GM19240 (cell line): ENCODE measurements around the gene CAMK4.
"Not testable (repeated sequence)": the region's sequence is repeated elsewhere in the genome, so short reads cannot be mapped to it uniquely, and the experiment has no call there.

Source experiments
- DNase-seq: peaks from one replicate; pipeline ENCODE4 v3.0.0; 2011; ENCODE audit warnings: low spot score; ENCODE audit not compliant: insufficient read length

CAMK4 gene

DNA sequence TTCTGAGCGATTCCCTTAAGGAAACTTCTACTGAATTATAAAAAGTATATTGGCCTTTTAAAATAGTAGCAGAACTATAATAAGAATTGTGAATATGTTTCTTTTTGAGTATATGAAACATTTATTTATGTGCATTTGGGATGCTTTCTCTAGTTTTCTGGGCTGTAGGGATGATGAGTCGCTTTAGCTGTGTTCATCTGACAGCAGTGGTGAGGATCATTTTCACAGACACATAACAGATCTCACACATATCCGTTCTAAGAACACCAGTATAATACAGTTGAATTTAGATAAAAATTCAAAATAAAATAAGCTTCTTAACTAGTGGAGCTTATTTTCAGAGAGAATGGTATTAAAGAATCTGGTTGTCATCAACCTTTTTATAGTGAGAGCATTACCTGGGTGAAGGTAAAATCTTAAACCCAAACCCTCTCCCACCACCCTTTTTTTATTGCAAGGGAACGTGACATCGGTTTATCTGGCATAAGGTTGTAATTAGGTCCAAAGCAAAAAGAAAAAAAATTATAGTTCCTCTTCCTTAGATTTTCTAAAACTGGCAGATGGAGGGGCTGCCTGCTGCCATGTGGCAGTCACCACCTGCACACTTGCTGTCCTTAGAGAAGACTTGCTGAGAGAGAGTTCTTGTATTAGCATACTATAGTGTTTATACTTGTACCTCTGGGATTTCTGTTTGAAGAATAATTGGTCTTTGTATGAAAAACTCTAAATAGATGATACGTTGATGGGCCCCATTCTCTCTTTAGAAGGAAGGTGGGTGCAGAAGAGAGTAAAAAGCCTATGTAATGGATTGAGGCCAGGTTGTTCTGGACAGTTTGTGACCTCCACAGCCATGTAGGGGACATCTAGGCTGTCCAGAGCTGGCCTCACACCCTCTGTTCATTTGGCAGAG is 86.8 kb downstream of the CAMK4 start:
- no peak for DNase-seq

DNA sequence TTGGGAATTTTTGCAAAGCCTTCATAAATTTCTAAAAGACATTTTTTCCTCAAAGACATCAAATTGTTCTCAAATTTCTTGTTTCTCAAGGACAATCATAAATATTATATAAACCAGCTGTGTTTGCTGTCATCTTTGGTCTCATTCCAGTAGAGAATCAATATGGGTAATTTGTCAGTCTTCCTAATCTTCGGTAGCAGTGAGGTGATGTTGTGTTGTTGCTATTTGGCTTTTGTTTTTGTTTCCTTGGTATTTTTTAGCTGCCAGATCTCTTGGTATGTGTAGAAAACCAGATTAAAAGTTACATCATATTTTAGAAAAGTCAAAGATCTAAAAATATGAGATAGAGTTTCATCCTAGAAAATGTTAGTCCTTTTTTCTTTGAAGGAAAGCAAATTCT is 87.5 kb downstream of the CAMK4 start:
- no peak for DNase-seq

DNA sequence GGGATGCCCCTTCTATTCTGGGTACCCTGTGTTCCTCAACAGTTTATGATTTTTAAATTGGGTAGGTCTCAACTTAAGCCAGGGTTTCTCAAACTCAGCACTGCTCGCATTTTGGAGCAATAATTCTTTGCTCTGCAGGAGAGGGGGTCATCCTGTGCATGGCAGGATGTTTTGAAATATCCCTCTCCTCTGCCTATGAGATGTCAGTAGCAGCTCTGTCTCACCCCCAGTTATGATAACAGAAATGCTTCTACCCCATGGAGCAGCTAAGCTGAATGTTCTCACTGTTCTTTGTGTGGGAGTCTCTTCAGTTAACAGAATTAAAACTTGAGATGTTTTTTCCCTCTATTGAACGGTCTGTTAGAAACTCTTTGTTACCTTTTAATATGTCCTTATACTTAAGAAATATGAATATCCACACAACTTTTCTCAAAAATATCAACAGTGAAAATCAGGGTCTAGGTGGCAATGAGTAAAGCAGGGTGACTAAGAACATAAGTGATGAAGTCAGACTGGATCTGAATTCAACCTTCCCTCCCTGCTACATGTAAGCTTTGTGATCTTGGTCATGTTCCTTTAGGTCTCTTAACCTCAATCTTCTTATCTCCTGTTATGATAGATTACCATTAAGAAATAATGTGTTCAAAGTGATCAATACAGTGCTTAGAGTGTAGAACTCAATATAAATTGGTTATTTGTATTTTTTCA is 89.0 kb downstream of the CAMK4 start:
- no peak for DNase-seq

DNA sequence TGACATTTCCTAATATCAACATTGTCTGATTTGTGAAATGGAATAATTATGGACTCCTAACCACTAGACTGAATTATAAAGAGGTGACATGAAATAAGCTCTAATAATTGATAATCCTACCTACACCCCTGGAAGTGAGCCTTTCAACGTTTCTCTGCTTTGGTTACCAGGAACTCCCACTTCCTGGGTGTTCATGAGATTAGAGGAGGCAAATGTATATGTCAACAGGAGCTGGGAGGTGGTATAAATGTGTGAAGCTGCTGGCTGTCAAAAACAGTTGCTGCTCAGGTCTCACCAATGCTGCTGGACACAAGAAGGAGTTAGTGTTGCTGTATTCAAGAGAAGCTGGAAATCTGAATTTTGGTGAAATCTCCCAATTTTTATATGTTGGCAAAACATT is 96.8 kb downstream of the CAMK4 start:
- DNase-seq, result no peak

DNA sequence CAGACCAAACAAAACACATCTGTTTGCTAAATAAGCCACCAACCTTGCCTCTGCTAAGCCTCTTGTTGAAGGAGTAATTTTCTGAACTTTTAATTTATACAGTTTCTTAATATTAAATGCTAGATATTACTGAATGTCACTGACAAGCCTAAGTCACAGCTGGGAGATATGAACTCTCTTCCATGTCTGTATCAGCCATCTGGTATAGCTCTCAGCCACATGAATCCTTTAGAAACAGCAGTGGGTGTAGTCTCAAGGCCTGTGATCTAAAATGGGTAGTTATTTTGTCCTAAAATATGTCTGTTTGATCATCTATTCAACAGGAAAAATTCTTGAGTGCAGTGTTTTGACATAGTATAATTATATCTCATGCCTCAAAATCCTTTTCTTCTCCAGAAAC is 97.2 kb downstream of the CAMK4 start:
- no peak for DNase-seq

DNA sequence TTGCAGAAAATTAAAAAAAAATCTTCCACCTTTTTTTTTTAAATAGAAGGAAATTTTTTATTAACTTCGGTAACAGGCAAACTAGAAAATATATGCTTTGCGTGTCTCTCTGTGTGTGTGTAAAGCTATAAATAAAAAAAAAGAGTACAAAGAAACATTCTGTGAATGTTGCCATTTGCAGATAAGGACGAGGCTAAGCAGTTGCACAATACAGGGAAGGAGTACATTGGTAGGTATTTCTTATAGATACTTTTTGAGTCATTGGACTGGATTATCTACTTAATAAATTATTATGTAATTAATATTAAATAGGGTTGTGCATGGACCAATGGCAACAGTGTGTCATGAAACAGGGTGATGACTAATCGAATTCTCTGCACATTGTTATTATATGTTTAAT is 102.4 kb downstream of the CAMK4 start:
- no peak for DNase-seq

DNA sequence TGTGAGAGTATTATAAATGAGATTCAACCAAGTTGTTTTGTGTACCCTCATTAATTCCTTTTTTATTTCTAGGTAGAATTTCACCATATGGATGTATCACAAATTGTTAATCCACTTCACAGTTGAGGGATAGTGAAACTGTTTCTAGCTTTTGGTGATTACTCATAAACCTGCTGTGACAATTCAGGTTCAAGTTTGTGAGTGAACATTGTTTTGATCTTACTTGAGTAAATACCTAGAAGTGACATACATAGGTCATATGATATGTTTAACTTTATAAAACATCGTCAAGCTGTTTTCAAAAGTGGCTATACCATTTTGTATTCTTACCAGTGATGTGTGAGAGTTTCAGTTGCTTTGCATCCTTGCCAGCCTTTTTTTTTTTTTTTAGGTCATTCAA is 112.9 kb downstream of the CAMK4 start:
- DNase-seq, result no peak

DNA sequence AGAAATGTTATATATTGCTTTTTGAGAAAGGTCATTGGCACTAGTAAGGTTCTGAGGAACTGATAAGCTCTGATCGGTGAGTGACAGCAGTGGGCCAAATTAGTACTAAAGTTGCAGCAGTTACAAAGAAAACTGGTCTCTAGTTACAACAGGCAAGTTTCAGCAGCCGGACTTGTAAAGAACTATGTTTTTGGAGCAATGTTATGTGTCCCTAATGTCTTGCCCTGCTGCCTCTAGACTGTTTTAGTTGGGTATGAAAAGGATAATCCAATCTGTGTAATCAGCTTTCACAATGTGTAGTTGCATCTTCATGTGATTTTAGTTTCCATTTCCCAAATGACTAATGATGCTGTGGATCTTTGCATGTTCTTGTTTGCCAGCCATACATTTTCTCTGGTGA is 113.5 kb downstream of the CAMK4 start:
- no peak for DNase-seq

DNA sequence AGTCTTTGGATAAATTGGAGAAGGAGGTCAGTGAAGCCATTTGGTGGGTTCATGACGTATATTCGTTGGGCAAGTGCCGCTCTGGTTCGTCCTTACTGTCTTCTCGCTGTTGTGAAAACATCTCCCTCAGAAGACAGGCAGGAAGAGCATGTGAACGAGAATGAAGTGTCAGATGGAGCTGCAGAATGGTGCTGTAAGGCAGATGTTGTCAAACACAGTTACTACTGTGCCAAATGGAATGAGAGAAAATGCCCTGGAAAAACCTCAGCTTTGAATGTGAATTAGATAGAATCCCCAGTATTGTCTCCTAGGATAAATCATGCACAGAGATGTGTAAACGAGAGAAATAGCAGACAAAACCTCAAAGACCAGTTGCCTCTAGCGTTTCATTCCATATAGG is 121.5 kb downstream of the CAMK4 start:
- DNase-seq, result no peak

DNA sequence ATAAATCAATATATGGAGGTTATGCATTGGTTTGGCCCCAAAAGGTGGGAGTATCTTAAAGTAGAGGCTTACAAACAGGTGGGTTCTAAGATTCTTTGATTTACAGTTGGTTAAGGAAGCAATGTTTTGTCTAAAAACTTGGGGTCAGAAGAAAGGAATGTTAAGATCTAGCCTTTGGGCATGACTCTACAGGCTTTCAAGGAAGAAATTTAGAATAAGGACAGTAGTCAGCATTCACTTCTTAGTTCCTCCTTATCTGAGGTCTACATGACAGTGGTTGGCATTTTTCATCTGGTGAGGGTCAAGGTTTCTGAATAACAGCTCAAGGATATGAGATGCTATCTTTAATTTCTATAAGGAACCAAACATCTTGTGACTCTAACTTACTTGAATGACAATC is 122.8 kb downstream of the CAMK4 start:
- DNase-seq, result no peak

DNA sequence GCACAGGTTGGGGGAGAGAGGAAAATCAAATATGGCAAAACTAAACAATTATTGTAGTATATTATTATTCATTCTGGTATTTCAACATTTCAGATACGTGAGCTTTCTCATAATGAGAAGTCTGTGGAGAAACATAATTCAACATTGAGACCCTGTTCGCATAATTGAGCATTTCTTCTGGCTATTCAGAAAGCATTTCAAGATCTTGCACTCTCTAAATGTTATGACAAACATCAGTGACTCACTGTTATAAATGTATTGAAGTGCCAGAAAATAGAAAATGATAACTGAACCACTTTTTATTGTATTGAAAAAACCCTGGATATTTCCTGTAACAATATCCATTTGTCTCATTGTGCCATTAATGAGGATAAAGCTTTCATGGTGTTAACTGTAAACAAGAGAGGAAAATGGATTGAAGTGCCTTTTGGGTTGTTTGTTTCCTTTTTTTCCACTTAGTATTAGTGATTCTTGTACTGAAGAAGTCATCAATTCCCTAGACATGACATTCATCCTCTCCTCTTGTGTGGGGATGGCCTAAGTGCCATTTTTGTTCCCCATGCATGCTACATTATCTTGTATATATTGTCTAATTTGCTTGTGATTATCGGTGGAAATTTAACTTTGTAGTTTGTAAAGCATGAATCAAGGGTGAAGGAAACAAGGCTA is 124.6 kb downstream of the CAMK4 start:
- no peak for DNase-seq

DNA sequence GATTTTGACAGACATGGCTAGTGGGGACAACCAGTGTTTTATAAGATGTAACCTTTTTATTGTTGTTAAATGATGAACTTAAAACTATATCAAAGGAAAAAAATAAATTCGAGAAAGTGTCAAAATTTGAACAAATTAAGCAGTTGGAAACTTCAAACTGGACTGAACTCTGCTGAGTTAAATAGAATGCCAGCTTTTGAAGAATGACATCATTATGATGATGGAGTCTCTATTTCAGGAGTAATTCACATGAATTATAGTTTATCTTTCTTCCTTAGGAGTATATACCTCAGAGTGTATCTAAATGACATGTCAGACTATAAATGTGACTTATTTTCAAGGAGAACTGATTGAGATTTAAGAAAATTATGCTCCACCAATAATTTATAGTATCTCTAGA is 125.2 kb downstream of the CAMK4 start:
- DNase-seq, result no peak

DNA sequence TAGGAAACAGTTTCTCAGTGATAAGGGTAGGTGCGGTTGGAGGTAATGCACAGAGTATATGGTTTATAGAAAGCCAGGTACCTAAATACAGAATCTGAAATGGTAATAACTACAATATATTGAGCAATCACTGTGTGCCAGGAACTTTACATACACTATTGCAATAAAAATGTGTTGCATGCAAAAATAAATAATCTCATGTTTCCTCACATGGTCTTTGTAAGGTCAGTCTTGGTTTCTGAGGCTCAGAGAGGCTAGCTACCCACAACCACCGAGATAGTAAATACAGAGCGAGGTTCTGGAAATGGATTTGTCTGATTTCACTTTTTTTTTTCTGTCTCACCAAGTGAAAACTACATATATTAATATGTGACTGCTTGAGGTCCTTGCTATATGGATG is 128.9 kb downstream of the CAMK4 start:
- DNase-seq, result no peak

DNA sequence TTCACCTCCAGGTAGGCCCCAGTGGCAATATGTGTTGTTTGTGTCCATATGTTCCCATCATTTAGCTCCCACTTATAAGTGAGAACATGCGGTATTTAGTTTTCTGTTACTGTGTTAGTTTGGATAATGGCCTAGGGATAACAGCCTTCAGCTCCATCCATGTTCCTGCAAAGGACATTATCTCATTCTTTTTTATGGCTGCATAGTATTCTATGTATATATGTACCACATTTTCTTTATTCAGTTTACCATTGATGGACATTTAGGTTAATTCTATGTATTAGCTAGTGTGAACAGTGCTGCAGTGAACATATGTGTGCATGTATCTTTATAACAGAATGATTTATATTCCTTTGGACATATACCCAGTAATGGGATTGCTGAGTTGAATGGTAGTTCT is 134.5 kb downstream of the CAMK4 start:
- DNase-seq, result not testable (repeated sequence)

DNA sequence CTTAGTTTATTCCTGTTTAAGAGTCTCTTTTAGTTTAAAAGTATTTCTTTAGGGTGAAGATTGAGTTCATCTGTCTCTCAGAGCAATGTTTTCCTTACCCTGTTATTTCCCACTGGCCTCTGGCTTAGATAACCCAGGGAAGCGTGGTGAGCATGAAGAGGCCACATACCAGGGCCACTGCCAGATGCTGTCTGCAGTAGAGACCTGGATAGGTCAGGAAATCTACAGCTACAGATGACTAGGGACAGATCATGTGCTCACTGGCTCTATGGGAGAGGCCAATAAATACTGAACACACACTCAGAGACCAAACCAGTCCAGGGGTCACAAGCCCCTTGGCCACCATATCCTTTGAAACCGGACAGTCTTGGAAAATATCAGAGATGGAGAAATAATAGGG is 136.0 kb downstream of the CAMK4 start:
- DNase-seq, result no peak

DNA sequence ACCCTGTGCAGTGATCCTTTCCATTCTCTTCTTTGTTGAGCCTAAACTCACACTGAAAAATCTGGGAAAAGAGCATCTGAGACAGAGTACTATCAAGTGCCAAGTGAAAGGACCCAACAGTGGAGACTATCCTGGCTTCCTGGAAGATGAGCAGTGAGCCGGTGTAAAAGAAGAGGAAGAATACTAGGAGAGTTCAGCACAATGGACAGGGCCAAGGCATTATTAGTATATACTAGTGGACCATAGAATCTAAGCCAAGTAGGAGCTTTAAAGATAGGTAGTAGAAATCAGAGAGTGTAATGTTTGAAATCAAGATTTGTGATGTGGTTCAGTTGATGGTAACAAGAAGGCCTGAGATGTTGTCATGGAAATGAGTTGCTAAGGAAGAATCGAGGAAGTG is 140.8 kb downstream of the CAMK4 start:
- no peak for DNase-seq

DNA sequence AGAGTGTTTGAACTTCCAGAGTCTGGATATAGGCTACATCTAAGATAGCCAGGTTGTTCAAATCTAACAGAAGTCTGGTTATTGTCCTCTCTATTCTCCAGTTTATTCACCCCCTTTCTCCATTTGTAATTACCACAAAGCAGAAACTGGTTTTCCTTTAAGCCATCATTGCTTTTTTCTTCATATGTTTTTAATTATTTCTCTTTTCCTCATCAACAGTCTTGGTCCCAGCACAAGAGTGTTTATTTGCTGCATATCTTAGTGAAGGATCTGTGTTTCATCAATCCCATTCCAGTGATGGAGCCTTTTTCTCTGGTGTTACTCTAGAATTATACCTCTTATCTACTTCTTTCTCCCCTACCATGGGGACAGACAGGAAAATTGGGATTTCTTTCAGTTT is 142.2 kb downstream of the CAMK4 start:
- no peak for DNase-seq

DNA sequence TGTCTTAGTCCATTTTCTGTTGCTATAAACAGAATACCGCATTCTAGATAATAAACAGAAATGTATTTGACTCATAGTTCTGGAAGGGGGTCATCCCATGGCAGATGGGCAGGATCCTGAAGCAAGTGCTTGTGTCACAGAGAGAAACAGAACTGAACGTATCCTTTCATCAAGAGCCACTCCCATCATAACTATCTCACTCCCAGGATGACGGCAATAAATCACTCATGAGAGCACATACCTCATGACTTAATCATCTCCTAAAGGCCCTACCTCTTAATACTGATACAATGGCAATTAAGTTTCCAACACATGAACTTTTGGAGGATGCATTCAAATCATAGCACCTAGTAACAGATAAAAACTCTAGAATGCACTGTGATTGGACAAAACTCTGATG is 142.9 kb downstream of the CAMK4 start:
- no peak for DNase-seq

DNA sequence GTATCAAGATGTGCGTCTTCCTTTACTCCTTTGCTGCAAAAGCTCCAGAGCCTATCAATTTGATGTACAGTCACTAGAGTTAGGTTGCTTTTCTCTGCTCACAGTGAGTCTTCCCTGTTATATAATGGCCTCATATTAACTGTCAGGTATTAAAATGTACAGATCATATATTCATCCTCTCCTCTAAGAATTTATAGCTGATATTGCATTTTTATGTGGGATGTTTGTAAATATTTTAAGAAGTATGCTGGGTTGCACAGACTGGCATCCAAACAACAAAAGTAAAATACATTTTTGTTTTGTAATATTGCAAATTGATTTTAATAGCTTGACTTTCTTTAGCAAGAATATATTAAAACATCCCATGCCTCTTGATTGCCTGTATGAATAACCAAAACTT is 148.6 kb downstream of the CAMK4 start:
- no peak for DNase-seq

DNA sequence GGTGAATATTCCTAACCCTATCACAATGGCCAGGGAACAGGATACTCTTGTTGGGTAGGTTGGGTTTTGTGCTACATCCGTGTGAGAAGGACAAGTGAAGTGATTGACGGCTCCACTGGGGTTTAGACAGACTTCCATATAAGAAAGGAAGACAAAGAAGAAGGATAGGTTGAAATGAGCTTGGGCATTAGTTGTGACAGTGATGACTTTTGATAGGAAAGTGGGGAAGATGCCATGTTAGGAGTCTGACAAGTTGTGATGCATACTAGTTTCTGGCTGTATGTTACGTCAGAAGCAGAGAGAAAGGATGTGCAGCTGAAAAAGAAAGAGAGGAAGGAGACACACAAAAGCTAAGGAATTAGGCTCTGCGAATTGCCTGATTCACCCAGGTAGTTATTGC is 150.2 kb downstream of the CAMK4 start:
- DNase-seq, result no peak

DNA sequence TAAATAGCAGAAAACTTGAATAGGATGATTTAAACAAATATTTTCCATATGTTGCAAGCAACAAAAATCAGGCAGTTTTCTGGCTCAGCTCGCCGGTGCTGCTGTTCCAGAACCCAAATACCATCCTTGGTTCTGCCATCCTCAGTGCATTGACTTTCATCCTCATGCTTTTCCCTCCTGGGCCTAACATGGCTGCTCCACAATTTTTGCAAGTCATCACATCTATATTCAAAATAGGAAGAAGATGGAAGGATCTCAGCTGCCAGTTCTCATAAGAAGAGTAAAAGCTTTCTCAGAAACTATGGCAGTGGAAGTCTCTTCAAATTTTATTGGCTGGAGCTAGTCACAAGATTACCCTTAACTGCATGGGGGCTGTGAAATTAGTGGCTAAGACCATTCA is 151.5 kb downstream of the CAMK4 start:
- DNase-seq, result no peak

DNA sequence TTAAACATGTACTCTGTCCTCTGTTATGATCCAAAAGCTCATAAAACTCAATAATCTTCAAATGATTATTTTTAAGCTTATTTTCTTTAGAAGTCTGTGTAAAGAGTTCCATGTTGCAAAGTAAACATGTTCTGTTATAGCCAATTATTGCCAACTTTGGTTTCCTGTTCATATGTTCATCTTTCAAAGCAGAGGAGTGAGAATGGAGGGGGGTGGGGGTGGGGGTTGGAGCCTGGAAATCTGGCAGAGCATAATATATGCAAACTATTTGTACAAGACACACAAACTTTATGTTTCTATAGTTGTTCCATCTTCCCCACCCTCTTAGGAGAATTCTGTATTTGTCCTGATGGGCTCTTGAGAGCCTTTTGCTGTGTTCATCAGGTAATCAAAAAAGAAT is 153.1 kb downstream of the CAMK4 start:
- no peak for DNase-seq
